ENCODE results near the gene INPP5J. TPM values are rescaled to one million over a fixed set of nuclear protein-coding genes. Genes with fewer than 3 reads are reported as not detected.

Gene INPP5J
- total and polyA plus RNA-seq, 10 of the 15 experiments (the other 5 are each of a cell fraction or from before 2014, with no cell fraction given), result 0.18 to 2.8 (median 1.5) TPM; not detected in 1

GRCh38 chr22:31097941-31098631 is 24.7 kb upstream of the INPP5J start:
- ATAC-seq (no peak), DNase-seq (ENCODE audit: low read depth, low spot score) (no peak), FAIRE-seq (no peak)
- no peak overlapping the region for H2AFZ ChIP-seq (ENCODE audit: control insufficient read depth, low read depth, low read length)
- H3K27ac ChIP-seq (ENCODE audit: control insufficient read depth, insufficient read depth), result no peak overlapping the region
- H3K9ac ChIP-seq (ENCODE audit: control insufficient read depth, insufficient read depth, low read length), result no peak overlapping the region
- intact Hi-C loops (cut with micrococcal nuclease; ENCODE audit: unreplicated experiment) (no loop called here), in situ Hi-C loops (cut with MboI) (no loop called here)
- no peaks in the 10 kb centered on the region; a peak in 1 of 4 replicates for H3K36me3 ChIP-seq (ENCODE audit: control insufficient read depth in 2 of 2, insufficient read depth in 2 of 2, low read length in 1 of 2)
- BruUV-seq (replicated peaks), result no TSS peak
- no peak overlapping the region for H3K4me2 ChIP-seq (ENCODE audit: control insufficient read depth, insufficient read depth)
- H4K20me1 ChIP-seq (ENCODE audit: control insufficient read depth, insufficient read depth), result no peaks in the 10 kb centered on the region
- ChIA-PET POLR2A (no interaction called here), SMC1A (ENCODE audit: uncharacterized antibody, unreplicated experiment) (interaction anchor here (0.6 kb wide), 1 partner anchor 242 kb away, joined by 3 read pairs; no protein-coding TSS in a partner anchor), CTCF (no interaction called here), RAD21 (ENCODE audit: unreplicated experiment) (no interaction called here)
- no peaks in the 10 kb centered on the region for H3K27me3 ChIP-seq (replicated peaks in 1 of 2; ENCODE audit: control insufficient read depth in 2 of 2, insufficient read depth in 2 of 2, low read length in 1 of 2)
- no peaks in the 10 kb centered on the region for H3K79me2 ChIP-seq (ENCODE audit: control insufficient read depth, insufficient read depth, low read length)
- no peak for TF ChIP-seq RUNX3 (IDR thresholded peaks at IDR 0.05; ENCODE audit: low read length)
- TF ChIP-seq GATAD2B (conservative IDR thresholded peaks at IDR 0.05; ENCODE audit: low read depth), result no peak
- TF ChIP-seq NFIC (IDR thresholded peaks at IDR 0.05; ENCODE audit: low read depth, low read length), result no peak
- no peak overlapping the region for H3K4me3 ChIP-seq
- H3K4me1 ChIP-seq (ENCODE audit: control insufficient read depth, insufficient read depth, low read length), result no peaks in the 10 kb centered on the region
- H3K9me3 ChIP-seq (replicated peaks; ENCODE audit: control insufficient read depth, insufficient read depth, low read length), result no peaks in the 10 kb centered on the region
- WGBS (ENCODE audit: insufficient coverage, insufficient replicate concordance, low lambda C conversion rate, missing lambda C conversion rate), result 78% methylated on average over 8 of the region's 10 CpGs

- Histone ChIP-seq H3K27me3 (replicated peaks in 1 of 2; ENCODE audit: control insufficient read depth in 2 of 2, insufficient read depth in 2 of 2, low read length in 1 of 2) (no peaks in the 10 kb centered on the region), H3K79me2 (ENCODE audit: control insufficient read depth, insufficient read depth, low read length) (no peaks in the 10 kb centered on the region), H3K4me2 (ENCODE audit: control insufficient read depth, insufficient read depth) (no peak overlapping the region), H3K9ac (ENCODE audit: control insufficient read depth, insufficient read depth, low read length) (no peak overlapping the region), H3K4me3 (no peak overlapping the region), H4K20me1 (ENCODE audit: control insufficient read depth, insufficient read depth) (no peaks in the 10 kb centered on the region), H2AFZ (ENCODE audit: control insufficient read depth, low read depth, low read length) (no peak overlapping the region), H3K36me3 (ENCODE audit: control insufficient read depth in 2 of 2, insufficient read depth in 2 of 2, low read length in 1 of 2) (no peaks in the 10 kb centered on the region; a peak in 1 of 4 replicates), H3K27ac (ENCODE audit: control insufficient read depth, insufficient read depth) (no peak overlapping the region), H3K4me1 (ENCODE audit: control insufficient read depth, insufficient read depth, low read length) (no peaks in the 10 kb centered on the region), H3K9me3 (replicated peaks; ENCODE audit: control insufficient read depth, insufficient read depth, low read length) (no peaks in the 10 kb centered on the region)
- intact Hi-C loops (cut with micrococcal nuclease; ENCODE audit: unreplicated experiment), result no loop called here
- ATAC-seq (no peak), DNase-seq (ENCODE audit: low read depth, low spot score) (no peak), FAIRE-seq (no peak)
- CTCF ChIA-PET, result no interaction called here
- WGBS (ENCODE audit: insufficient coverage, insufficient replicate concordance, low lambda C conversion rate, missing lambda C conversion rate), result 97% methylated on average over 22 of the region's 36 CpGs
- POLR2A ChIA-PET, result no interaction called here
- RAD21 ChIA-PET (ENCODE audit: unreplicated experiment), result no interaction called here
- no TSS peak for BruUV-seq (replicated peaks)
- SMC1A ChIA-PET (ENCODE audit: uncharacterized antibody, unreplicated experiment), result no interaction called here
- in situ Hi-C loops (cut with MboI), result no loop called here
- no peak for TF ChIP-seq BACH1 (IDR thresholded peaks at IDR 0.05; ENCODE audit: borderline replicate concordance)
- no peak for TF ChIP-seq HSF1 (IDR thresholded peaks at IDR 0.05; ENCODE audit: low read depth, low read length)
- TF ChIP-seq MEF2A (IDR thresholded peaks at IDR 0.05; ENCODE audit: insufficient read depth, low read depth, low read length), result no peak
- no peak for TF ChIP-seq KAT2A (conservative IDR thresholded peaks at IDR 0.05; ENCODE audit: control insufficient read depth, low read depth, low read length)
- TF ChIP-seq GABPA (IDR thresholded peaks at IDR 0.05; ENCODE audit: low read depth), result no peak
- no peak for TF ChIP-seq ZZZ3 (IDR thresholded peaks at IDR 0.05; ENCODE audit: control insufficient read depth, insufficient read length, low read depth)
- no peak for TF ChIP-seq FOXM1 (IDR thresholded peaks at IDR 0.05; ENCODE audit: low read depth, low read length)
- no peak for TF ChIP-seq YBX1 (IDR thresholded peaks at IDR 0.05)
- no peak for TF ChIP-seq SIN3A (IDR thresholded peaks at IDR 0.05; ENCODE audit: low read depth, low read length)
- TF ChIP-seq RELA (IDR thresholded peaks at IDR 0.05; ENCODE audit: borderline replicate concordance, partially characterized antibody), result no peak
- no peak for TF ChIP-seq USF2 (IDR thresholded peaks at IDR 0.05; ENCODE audit: borderline replicate concordance, low read depth, low read length)
Observed at GRCh38 chr22:31098632-31099110, 24.1 kb upstream of the INPP5J start.

Measured in GM12878 (cell line).